SH-SY5Y (cell line): ENCODE data around the gene TRIM49D2.
"Not testable (repeated sequence)": the region's sequence is repeated elsewhere in the genome, so short reads cannot be mapped to it uniquely, and the experiment has no call there.

Experiments used
- GATA2 ChIP-seq: IDR thresholded peaks from 2 replicates; pipeline ENCODE4 v1.6.1; 2011; ENCODE audit warnings: mild to moderate bottlenecking, low read depth, low read length
- GATA3 ChIP-seq: IDR thresholded peaks from 2 replicates; pipeline ENCODE4 v1.6.1; 2011; ENCODE audit warnings: low read depth, mild to moderate bottlenecking, low read length, moderate library complexity

Gene TRIM49D2

GRCh38 chr11:89923764-89924163 lies at the start of gene TRIM49D2:
Gene TRIM49D2 (plus strand): TSS chr11:89924064. CDS start chr11:89926762, 2,698 bp downstream.
- TF ChIP-seq GATA2, GATA3: not testable (repeated sequence)

- TF ChIP-seq GATA2 (no peak), GATA3 (no peak)
Observed at GRCh38 chr11:89922195-89922660, 1.6 kb upstream of the TRIM49D2 start, which contains the start of gene TRIM49D1. Gene TRIM49D1 (minus strand): TSS chr11:89922245. CDS start chr11:89917710, 4,535 bp downstream.

GRCh38 chr11:89965737-89966136 lies 41.9 kb downstream of the TRIM49D2 start, which contains the start of gene TRIM64:
Gene TRIM64 (plus strand): TSS chr11:89966037. CDS start chr11:89968504, 2,467 bp downstream.
- not testable (repeated sequence) for TF ChIP-seq GATA3, GATA2
